AML-193 (cell line): ENCODE data around the gene CDK5R2.

Experiments used
- DNase-seq, 2 experiments: peaks; one replicate each; lab custom pipeline; 2025; lab: John Stamatoyannopoulos, UW

The CDK5R2 gene

GRCh38 chr2:219003979-219004378 is 44.5 kb downstream of the CDK5R2 start:
- no peak for DNase-seq

- DNase-seq: no peak
Observed at GRCh38 chr2:219009294-219009693, 49.8 kb downstream of the CDK5R2 start.

GRCh38 chr2:219010162-219010756 is 50.8 kb downstream of the CDK5R2 start:
- no peak for DNase-seq

DNA sequence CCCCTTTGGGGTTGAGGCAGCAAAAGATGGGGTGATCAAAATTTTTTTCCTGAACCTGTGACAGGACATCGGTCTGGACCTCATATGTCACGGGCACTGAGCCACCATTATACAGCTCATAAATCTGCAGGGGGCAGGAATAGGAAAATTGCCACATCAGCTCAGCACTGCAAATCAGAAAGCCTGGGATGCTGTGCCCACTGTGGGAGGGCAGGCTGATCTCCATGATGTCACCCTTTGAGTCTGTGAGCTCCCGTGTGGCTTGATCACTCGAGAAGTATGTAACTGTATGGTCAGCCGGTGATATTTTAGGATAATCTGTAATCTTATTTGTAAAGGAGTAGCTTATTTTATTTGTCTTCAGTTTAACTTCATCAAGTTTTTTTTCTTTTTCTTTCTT is 51.4 kb downstream of the CDK5R2 start:
- DNase-seq: no peak
